Effector memory CD4-positive, alpha-beta T cell (primary cell): Measurements from ENCODE around the gene A4GALT.

Source experiments
- DNase-seq, 3 donors: peaks; one replicate each; pipeline ENCODE4 v3.0.0-alpha.2; 2020
- H3K27ac ChIP-seq: 2 replicates; pipeline ENCODE4 v1.7.0; 2013; ENCODE audit warnings: mild to moderate bottlenecking, low read length, moderate library complexity; ENCODE audit not compliant: insufficient read depth, poor library complexity, severe bottlenecking
- H3K27me3 ChIP-seq: replicated peaks from 2 replicates; pipeline ENCODE4 v1.7.0; 2013; ENCODE audit warnings: mild to moderate bottlenecking, low read length; ENCODE audit not compliant: insufficient read depth, control insufficient read depth, poor library complexity, severe bottlenecking
- H3K36me3 ChIP-seq: 2 replicates; pipeline ENCODE4 v1.7.0; 2013; ENCODE audit warnings: mild to moderate bottlenecking, low read length, moderate library complexity; ENCODE audit not compliant: control insufficient read depth, insufficient read depth
- H3K4me1 ChIP-seq: 2 replicates; pipeline ENCODE4 v1.7.0; 2013; ENCODE audit warnings: low read length, mild to moderate bottlenecking; ENCODE audit not compliant: control insufficient read depth, insufficient read depth, poor library complexity, severe bottlenecking
- H3K4me3 ChIP-seq: 2 replicates; pipeline ENCODE4 v1.7.0; 2013; ENCODE audit warnings: low read length, low read depth, mild to moderate bottlenecking; ENCODE audit not compliant: insufficient read depth, poor library complexity, severe bottlenecking
- H3K9me3 ChIP-seq: 2 replicates; pipeline ENCODE4 v1.7.0; 2013; ENCODE audit warnings: mild to moderate bottlenecking, low read length, moderate library complexity; ENCODE audit not compliant: control insufficient read depth

Gene A4GALT

DNA sequence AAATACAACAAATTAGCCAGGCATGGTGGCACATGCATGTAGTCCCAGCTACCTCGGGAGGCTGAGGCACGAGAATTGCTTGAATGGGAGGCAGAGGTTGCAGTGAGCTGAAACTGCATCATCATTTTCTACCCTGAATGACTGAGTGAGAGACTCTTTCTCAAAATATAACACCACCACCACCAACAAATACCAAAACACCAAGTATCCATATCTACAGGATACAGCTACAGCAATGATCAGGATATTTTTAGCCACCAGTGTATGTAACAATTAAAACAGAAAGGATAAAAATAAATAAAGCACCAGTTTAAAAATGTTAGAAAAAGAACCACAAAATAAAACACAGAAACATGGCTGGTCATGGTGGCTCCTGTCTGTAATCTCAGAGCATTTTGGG is 13.2 kb downstream of the A4GALT start:
- no peak overlapping the region for H3K27ac ChIP-seq
- no peaks in the 10 kb centered on the region for H3K36me3 ChIP-seq
- no peak overlapping the region for H3K4me3 ChIP-seq
- no peaks in the 10 kb centered on the region for H3K27me3 ChIP-seq
- H3K4me1 ChIP-seq = no peaks in the 10 kb centered on the region
- no peaks in the 10 kb centered on the region for H3K9me3 ChIP-seq
- DNase-seq = no peak

DNA sequence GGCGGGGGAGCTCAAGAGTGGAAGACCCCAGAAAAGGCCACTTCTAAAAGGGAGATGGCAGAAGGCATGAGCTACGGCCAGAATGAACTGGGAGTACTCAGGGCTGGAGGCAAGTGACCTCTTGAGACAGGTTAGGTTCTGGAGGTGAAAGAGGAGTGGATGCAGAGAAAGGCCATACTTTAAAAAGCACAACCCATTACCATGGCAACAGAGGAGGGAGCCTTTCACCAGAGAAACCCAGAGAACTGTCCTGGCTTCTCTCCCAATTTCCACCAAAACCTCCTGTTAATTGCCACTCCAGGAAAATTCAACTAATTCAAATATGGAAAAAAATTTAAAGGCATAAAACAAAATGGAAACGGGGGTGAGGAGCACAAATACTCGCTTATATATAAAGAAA is 15.8 kb downstream of the A4GALT start:
- Histone ChIP-seq H3K27ac (no peak overlapping the region), H3K4me3 (no peak overlapping the region)
- DNase-seq = no peak

DNA sequence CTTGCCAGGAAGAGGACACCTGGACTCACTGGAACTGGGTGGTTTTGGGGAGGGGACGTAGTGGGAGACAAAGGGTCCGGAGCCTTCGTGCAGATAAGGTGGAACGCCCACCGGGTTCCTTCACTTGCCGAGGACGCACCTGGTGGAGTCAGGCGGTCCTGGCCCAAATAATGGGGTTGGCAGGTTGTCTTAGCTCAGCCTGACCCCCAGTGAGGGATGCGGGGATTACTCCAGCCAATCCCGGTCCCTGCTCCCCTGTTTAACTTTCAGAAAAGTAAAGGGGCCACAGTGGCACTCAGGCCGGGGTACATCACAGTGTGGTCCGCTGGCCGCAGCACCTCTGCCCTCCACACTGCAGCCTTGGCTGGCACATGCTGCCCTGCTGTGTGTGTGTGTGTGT is 18.0 kb downstream of the A4GALT start:
- no peak for DNase-seq
- no peaks in the 10 kb centered on the region for H3K9me3 ChIP-seq

More for the DNA sequence above, 15.8 kb downstream of the A4GALT start:
- Histone ChIP-seq H3K27me3 (no peaks in the 10 kb centered on the region), H3K9me3 (no peaks in the 10 kb centered on the region), H3K4me1 (no peaks in the 10 kb centered on the region), H3K36me3 (no peaks in the 10 kb centered on the region)

DNA sequence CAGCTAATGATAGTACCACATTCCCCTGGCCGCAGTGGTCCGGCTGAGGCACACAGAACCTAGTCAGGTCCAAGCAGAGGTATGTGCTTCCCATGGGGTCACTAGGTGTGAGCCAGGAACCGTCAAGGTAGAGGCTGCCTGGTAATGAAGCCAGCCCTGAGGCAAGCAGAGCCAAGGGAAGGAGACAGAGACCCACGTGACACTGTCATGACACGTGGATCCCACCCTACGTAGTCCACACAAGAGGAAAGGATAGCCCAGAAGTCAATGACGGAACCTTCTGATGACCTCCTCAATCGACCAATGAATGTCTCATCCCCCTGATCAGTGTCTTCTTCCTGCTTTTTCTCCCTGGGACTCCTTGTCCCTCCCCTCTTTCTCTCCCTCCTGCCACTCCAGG is 19.0 kb downstream of the A4GALT start:
- H3K36me3 ChIP-seq = no peaks in the 10 kb centered on the region

More for the DNA sequence above, 18.0 kb downstream of the A4GALT start:
- Histone ChIP-seq H3K27ac (no peak overlapping the region), H3K27me3 (no peaks in the 10 kb centered on the region), H3K4me1 (no peaks in the 10 kb centered on the region), H3K4me3 (no peak overlapping the region), H3K36me3 (no peaks in the 10 kb centered on the region)

DNA sequence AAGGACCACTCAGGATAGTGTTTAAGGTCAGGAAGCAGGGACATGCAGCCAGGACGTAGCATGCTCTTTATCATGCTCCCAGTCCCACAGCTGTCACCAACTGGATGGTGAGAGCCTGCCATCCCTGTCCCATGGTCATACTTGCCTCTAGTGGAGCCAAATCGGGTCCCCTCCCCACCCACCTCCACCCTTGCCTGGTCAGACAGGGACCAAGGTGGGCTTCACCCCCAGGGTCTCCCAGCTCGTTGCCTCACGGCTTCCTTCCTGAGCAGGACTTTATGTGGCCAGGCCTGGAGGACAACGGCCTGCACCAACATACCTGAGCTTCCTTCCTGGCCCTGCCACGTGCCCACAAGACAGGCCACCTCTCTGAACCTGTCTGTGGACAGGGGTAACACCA is 19.8 kb downstream of the A4GALT start:
- no peak for DNase-seq
- H3K27me3 ChIP-seq = no peaks in the 10 kb centered on the region
- H3K36me3 ChIP-seq = no peaks in the 10 kb centered on the region
- H3K27ac ChIP-seq = no peak overlapping the region
- H3K4me1 ChIP-seq = no peaks in the 10 kb centered on the region
- no peak overlapping the region for H3K4me3 ChIP-seq
- no peaks in the 10 kb centered on the region for H3K9me3 ChIP-seq

More for the DNA sequence above, 19.0 kb downstream of the A4GALT start:
- Histone ChIP-seq H3K4me1 (no peaks in the 10 kb centered on the region), H3K27me3 (no peaks in the 10 kb centered on the region), H3K27ac (no peak overlapping the region), H3K9me3 (no peaks in the 10 kb centered on the region), H3K4me3 (no peak overlapping the region)
- no peak for DNase-seq

DNA sequence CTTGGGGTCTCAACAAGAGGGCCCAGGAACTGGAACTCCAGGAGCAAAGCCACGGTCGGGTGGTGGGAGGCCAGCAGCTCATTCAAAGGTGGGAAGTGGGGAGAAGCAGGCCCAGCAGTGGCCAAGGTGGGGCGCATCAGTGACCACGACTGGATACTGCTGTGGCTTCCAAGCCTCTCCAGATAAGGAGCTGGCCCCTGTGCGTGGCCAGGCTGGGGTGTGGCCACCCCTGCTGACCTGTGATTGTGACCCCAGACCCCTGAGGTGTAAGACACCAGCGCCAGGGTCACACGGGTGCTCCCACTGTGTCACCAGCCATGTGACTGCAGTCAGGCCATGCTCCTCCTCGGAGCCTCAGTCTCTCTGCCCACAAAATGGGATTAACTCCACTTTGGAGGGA is 20.3 kb downstream of the A4GALT start:
- Histone ChIP-seq H3K4me3 (no peak overlapping the region), H3K9me3 (no peaks in the 10 kb centered on the region), H3K4me1 (no peaks in the 10 kb centered on the region), H3K27me3 (no peaks in the 10 kb centered on the region), H3K36me3 (no peaks in the 10 kb centered on the region), H3K27ac (no peak overlapping the region)
- no peak for DNase-seq

DNA sequence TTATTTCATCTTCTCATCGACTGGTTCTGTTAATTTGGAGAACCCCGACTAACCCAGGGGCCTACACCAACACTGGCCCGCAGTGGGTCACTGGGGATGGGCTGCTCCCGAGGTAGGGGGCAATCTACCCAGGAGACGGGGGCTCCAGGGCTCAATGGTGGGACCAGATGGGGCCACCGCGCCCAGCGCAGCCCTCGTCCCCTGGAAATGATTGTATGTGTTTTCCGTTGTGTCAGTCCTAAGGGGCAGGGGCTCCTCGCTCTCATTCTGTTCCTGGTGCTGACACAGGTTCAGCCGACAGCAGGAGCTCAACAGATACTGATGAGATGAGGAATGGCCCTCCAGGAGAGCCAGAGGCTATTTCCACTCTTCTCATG is 20.7 kb downstream of the A4GALT start:
- DNase-seq = no peak
- no peak overlapping the region for H3K4me3 ChIP-seq
- no peaks in the 10 kb centered on the region for H3K27me3 ChIP-seq
- H3K9me3 ChIP-seq = no peaks in the 10 kb centered on the region
- H3K27ac ChIP-seq = no peak overlapping the region
- H3K4me1 ChIP-seq = no peaks in the 10 kb centered on the region
- H3K36me3 ChIP-seq = no peaks in the 10 kb centered on the region

DNA sequence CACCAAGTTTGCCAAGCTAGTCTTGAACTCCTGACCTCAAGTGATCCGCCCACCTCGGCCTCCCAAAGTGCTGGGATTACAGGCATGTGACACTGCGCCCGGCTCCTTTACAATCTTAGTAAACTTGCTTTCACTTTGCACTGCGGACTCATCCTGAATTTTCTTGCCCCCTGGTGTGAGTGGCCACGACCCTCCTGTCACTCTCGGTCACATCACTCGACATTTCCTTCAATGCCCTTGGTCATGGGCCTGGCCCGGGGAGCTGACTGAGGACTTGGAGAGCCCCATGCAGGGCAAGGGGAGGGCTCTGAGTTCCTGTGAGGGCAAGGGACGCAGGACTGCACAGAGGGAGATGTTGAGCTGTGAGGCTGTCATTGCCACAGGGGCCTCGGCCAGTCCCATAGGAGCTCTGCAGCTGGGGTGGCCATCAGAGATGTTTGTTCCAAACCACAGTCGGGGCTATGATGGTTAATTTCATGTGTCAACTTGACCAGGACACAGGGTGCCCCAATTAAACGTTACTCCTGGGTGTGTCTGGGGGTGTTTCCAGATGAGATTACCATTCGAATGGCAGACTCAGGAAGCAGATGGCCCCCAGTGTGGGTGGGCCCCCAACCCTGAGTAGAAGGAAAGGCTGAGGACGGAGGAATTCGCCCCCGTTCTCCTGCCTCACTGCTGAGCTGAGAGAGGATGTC is 21.2 kb downstream of the A4GALT start:
- Histone ChIP-seq H3K9me3 (no peaks in the 10 kb centered on the region), H3K36me3 (no peaks in the 10 kb centered on the region), H3K27me3 (no peaks in the 10 kb centered on the region), H3K4me1 (no peaks in the 10 kb centered on the region), H3K27ac (no peak overlapping the region), H3K4me3 (no peak overlapping the region)
- DNase-seq = no peak

DNA sequence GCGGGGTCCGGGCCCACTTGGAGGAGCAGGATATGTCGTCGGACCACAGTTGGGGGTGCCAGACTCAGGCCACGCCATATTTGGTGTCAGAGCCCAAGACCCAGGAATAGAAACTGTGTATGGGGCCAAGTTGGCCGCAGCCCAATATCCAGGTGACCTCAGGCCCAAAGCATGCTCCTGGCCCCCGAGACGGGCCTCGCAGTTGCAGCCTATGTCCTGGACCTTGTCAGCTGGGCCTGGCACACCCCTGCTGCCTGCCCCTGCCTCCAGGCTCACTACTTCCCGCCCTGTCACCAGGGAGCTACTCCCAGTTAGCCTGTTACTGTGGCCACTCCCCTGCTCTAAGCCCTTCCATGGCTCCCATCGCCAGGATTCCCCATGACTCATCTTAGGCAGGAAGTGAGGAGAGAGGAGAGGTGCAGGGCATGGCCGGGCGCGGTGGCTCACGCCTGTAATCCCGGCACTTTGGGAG is 23.1 kb downstream of the A4GALT start:
- no peaks in the 10 kb centered on the region for H3K9me3 ChIP-seq
- H3K27ac ChIP-seq = no peak overlapping the region
- no peak overlapping the region for H3K4me3 ChIP-seq
- H3K36me3 ChIP-seq = no peaks in the 10 kb centered on the region
- DNase-seq = no peak
- H3K4me1 ChIP-seq = no peaks in the 10 kb centered on the region
- no peaks in the 10 kb centered on the region for H3K27me3 ChIP-seq

DNA sequence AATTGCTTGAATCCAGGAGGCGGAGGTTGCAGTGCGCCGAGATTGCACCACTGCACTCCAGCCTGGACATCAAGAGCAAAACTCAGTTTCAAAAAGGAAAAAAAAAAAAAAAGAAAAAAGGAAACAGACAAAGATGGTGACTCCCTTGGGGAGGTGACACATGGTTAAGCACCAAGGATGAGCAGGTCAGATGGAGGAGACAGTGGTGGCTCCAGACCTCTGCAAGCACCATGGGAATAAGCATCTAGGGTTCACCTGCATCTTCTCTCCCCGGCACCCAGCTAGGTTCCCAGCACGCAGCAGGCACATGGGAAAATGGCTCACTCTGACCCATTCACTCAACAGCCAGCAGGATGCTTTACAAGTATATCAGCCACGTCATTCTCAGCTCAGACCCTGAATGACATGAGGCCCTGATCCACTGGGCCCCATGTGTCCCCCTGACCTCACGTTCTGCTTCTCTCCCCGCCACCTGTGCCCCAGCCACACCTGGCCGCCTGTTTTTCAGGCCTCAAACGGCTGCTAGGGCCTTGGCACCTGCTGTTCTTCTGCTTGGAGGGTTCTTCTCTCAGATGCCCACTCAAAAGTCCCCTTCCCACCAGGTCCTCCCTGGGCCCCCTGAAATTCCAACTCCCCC is 24.2 kb downstream of the A4GALT start:
- no peak for DNase-seq
- H3K27me3 ChIP-seq = no peaks in the 10 kb centered on the region
- no peak overlapping the region for H3K4me3 ChIP-seq
- H3K4me1 ChIP-seq = no peaks in the 10 kb centered on the region
- H3K27ac ChIP-seq = no peak overlapping the region
- no peaks in the 10 kb centered on the region for H3K36me3 ChIP-seq
- no peaks in the 10 kb centered on the region for H3K9me3 ChIP-seq
